ENCODE results near the gene CCL3. TPM values are rescaled to one million over a fixed set of nuclear protein-coding genes. Genes with fewer than 3 reads are reported as not detected.

The CCL3 gene
- total and polyA plus RNA-seq, 2 donors (not counting 3 experiments of a cell fraction or from before 2014, with no cell fraction given), result not detected

DNA sequence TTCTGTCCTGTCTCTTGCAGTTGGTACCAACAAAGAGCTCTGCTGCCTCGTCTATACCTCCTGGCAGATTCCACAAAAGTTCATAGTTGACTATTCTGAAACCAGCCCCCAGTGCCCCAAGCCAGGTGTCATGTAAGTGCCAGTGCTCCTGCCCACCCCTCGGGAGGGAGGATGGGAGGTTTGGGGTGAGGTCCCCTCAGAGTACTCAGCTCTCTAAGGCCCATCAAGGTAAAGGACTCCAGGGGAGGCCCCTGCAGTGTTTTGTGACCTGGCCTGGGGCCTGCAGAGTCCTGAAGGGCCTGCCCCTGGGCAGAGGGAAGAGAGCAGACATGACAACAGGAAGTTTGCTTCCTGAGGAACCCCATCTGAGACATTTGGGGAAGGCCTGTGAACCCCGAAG, 19.5 kb downstream of the CCL3 start:
- no TSS peak for BruUV-seq (replicated peaks)
- FAIRE-seq, result no peak

More for the DNA sequence above, 19.5 kb downstream of the CCL3 start:
- peaks cover 0 to 2% of the 10 kb centered on the region in 2 experiments for H3K27me3 ChIP-seq (ENCODE audit: control insufficient read depth in 2 of 2, insufficient read depth in 2 of 2, low read length in 2 of 2)
- TF ChIP-seq, protein P1, sequence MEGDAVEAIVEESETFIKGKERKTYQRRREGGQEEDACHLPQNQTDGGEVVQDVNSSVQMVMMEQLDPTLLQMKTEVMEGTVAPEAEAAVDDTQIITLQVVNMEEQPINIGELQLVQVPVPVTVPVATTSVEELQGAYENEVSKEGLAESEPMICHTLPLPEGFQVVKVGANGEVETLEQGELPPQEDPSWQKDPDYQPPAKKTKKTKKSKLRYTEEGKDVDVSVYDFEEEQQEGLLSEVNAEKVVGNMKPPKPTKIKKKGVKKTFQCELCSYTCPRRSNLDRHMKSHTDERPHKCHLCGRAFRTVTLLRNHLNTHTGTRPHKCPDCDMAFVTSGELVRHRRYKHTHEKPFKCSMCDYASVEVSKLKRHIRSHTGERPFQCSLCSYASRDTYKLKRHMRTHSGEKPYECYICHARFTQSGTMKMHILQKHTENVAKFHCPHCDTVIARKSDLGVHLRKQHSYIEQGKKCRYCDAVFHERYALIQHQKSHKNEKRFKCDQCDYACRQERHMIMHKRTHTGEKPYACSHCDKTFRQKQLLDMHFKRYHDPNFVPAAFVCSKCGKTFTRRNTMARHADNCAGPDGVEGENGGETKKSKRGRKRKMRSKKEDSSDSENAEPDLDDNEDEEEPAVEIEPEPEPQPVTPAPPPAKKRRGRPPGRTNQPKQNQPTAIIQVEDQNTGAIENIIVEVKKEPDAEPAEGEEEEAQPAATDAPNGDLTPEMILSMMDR (IDR thresholded peaks at IDR 0.05; ENCODE audit: extremely low read depth in 1 of 2, insufficient read depth in 1 of 2, low read depth in 1 of 2, low read length in 2 of 2), result no peak
- TF ChIP-seq GATA2 (IDR thresholded peaks at IDR 0.05; ENCODE audit: insufficient read depth, insufficient read length, low read depth, low read length) (no peak), MYC (IDR thresholded peaks at IDR 0.05; ENCODE audit: low read depth, low read length) (no peak), EZH2 (IDR thresholded peaks at IDR 0.05; ENCODE audit: borderline replicate concordance, low read depth, low read length, severe bottlenecking) (no peak), FOS (IDR thresholded peaks at IDR 0.05; ENCODE audit: borderline replicate concordance, insufficient read depth, low read length) (no peak), POLR2A (IDR thresholded peaks at IDR 0.05; ENCODE audit: low read depth, low read length) (no peak), POLR2AphosphoS5 (IDR thresholded peaks at IDR 0.05; ENCODE audit: insufficient read depth, low read depth, low read length) (no peak)
- TF ChIP-seq, protein P2, sequence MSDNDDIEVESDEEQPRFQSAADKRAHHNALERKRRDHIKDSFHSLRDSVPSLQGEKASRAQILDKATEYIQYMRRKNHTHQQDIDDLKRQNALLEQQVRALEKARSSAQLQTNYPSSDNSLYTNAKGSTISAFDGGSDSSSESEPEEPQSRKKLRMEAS (IDR thresholded peaks at IDR 0.05; ENCODE audit: insufficient read depth, insufficient read length), result no peak
- dilution Hi-C loops (cut with MboI; ENCODE audit: extremely low pct_ligation_motif_present, low sequenced_read_pairs) (no loop called here), intact Hi-C loops (cut with micrococcal nuclease) (loop anchor here (10.0 kb wide), 1 partner anchor 226 kb away; no protein-coding TSS in a partner anchor)
- H3K4me2 ChIP-seq (ENCODE audit: insufficient read depth, low read length), result no peak overlapping the region
- no peak overlapping the region for H2AFZ ChIP-seq (ENCODE audit: low read depth, low read length)
- H4K20me1 ChIP-seq (replicated peaks; ENCODE audit: control insufficient read depth, extremely low read depth, insufficient read depth, low read length), result no peaks in the 10 kb centered on the region
- H3K27ac ChIP-seq (ENCODE audit: insufficient read depth, low read depth, low read length), result no peak overlapping the region
- no peak overlapping the region for H3K9ac ChIP-seq (replicated peaks; ENCODE audit: extremely low read depth, insufficient read depth, low read length)
- no peaks in the 10 kb centered on the region for H3K9me3 ChIP-seq (replicated peaks; ENCODE audit: control insufficient read depth, insufficient read depth, low read length)
- CTCF ChIA-PET, result interaction anchor here (11.3 kb wide), 1 partner anchor 97 kb away, joined by 467 read pairs; no protein-coding TSS in a partner anchor
- no peaks in the 10 kb centered on the region for H3K9me1 ChIP-seq (replicated peaks; ENCODE audit: control insufficient read depth, extremely low read depth, insufficient read depth, low read length)
- DNase-seq (ENCODE audit: low read depth, low spot score), result no peak
- H3K79me2 ChIP-seq (ENCODE audit: control insufficient read depth, insufficient read depth, low read length), result no peaks in the 10 kb centered on the region
- POLR2A ChIA-PET, result interaction anchor here (0.6 kb wide), 1 partner anchor 95 kb away, joined by 3 read pairs; no protein-coding TSS in a partner anchor
- no peak overlapping the region for H3K4me3 ChIP-seq (replicated peaks in 1 of 3; ENCODE audit: insufficient read depth in 1 of 3, low read depth in 1 of 3, low read length in 3 of 3)
- no peaks in the 10 kb centered on the region for H3K36me3 ChIP-seq (ENCODE audit: control insufficient read depth in 2 of 2, extremely low read depth in 1 of 2, insufficient read depth in 2 of 2, low read length in 2 of 2)
- H3K4me1 ChIP-seq (ENCODE audit: control insufficient read depth, extremely low read depth, insufficient read depth, low read length), result no peaks in the 10 kb centered on the region
